CD4-positive, alpha-beta memory T cell (primary cell): ENCODE data around the gene NUDT6. TPM values are rescaled to one million over a fixed set of nuclear protein-coding genes. Genes with fewer than 3 reads are reported as not detected.

ENCODE experiments used
- polyA plus RNA-seq, 2 donors: library from polyadenylated mRNA; unstranded; fragments of 300-500 nt; fragmentation: Illumina TruSeq; gene quantifications; one replicate each; pipeline ENCODE4 v1.2.3, GENCODE V29; 2021
- total RNA-seq, 2 experiments: library from RNA; stranded (reverse); gene quantifications; one replicate each; pipeline ENCODE4 v1.2.3, GENCODE V29; 2021

Gene NUDT6
- total and polyA plus RNA-seq, 4 experiments from 2014 or later = 2.8 to 4.3 (median 3.6) TPM

Other genes starting within 250 kb of the NUDT6 start
- 1 to 10 TPM; 3.7 to 4.1 TPM for gene BBS12, start 189.9 kb downstream of the NUDT6 start, total RNA-seq
- gene BBS12, start 189.9 kb downstream of the NUDT6 start, polyA plus RNA-seq = 1 to 10 TPM; 1.7 to 2.0 TPM
- not detected for gene FGF2, start 95.8 kb downstream of the NUDT6 start, total RNA-seq
- not detected for gene FGF2, start 95.8 kb downstream of the NUDT6 start, polyA plus RNA-seq